Measurements from ENCODE around the gene PDHA1.

Gene PDHA1

DNA sequence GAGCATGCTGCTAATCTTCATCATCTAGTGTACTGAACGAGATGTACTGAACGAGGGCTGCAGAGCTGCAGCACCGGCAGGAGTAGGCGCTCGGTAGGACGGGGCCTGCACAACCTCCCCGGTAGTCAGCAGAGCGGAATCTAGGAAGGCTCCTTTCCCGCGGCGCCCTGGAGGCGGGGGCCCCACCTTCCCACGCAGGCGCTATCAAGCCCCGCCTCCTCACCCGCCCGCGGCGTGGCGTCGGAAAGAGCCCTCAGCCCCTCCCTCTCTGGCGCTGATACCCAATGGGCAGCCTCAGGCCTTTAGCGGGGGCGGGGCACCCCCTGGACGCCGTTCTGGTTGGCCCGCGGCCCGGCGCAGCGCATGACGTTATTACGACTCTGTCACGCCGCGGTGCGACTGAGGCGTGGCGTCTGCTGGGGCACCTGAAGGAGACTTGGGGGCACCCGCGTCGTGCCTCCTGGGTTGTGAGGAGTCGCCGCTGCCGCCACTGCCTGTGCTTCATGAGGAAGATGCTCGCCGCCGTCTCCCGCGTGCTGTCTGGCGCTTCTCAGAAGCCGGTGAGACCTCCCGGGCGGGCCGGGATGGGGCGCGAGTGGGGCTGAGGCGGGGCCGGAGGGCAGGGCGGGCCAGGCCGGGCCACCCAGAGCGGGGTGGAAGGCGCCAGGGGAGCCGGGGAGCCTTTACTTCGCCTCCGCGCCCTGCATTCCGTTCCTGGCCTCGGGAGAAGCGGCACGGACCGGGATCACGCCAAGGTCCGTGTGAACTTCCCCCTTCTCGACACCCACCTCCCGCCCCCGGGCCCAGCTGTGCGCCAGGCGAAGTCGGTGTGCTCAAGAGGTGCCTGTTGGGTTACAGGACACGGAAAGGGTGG lies at the start of gene PDHA1:
PDHA1 (plus strand) TSS at position 393 of the 874 bp plus-strand sequence; CDS start at position 504, 111 bp downstream.
- Histone ChIP-seq H3K27ac (ENCODE audit: low read depth, low read length) (peak within 1 kb of the TSS; percentile 64; the same call in 1 of the 2 replicates), H3K36me3 (ENCODE audit: insufficient read depth, low read length) (no peaks in the 10 kb centered on the region), H3K27me3 (ENCODE audit: insufficient read depth, low read length) (no peaks in the 10 kb centered on the region), H3K4me1 (ENCODE audit: control insufficient read depth, insufficient read depth, low read length, unreplicated experiment) (peaks cover 25% of the 10 kb centered on the region), H3K79me2 (ENCODE audit: control insufficient read depth, insufficient read depth, low read length, unreplicated experiment) (peaks cover 43% of the 10 kb centered on the region), H3K4me3 (ENCODE audit: low read depth, low read length) (peak within 1 kb of the TSS; percentile 99), H2AFZ (ENCODE audit: low read length, unreplicated experiment) (peak within 1 kb of the TSS; percentile 77)

DNA sequence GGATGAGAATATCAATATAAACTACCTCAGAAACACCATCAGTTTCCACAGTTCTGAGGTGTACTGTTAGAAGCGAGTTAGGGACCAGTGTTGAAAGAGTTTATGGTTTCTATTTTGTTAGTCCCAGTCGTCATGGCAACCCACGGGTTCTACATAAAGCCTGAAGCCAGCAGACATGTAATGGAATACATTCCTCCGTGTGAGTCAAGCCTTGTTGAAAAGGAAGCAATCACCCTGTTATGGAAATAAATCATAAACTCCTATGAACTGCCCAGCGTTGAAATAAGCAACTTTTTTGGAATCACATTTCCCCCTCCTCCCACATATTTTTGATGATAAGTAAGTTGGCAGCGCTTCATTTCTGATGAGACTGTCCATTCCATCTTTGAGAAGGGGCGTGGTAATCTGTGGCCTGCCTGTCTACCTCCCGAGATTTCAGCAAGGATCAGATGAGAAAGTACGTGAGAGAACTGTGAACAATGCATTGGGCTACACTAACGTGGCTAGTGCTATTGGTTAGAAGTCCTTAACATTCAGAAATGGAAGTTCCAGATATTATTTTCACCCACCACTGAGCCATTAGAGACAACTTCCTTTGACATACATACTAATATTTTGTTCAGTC lies 40.4 kb upstream of the PDHA1 start:
- Histone ChIP-seq H3K36me3 (ENCODE audit: insufficient read depth, low read length) (no peaks in the 10 kb centered on the region), H3K4me3 (ENCODE audit: low read depth, low read length) (peak overlapping the region; percentile 56), H2AFZ (ENCODE audit: low read length, unreplicated experiment) (peak overlapping the region; percentile 82), H3K79me2 (ENCODE audit: control insufficient read depth, insufficient read depth, low read length, unreplicated experiment) (no peaks in the 10 kb centered on the region), H3K4me1 (ENCODE audit: control insufficient read depth, insufficient read depth, low read length, unreplicated experiment) (peaks cover 15% of the 10 kb centered on the region), H3K27me3 (ENCODE audit: insufficient read depth, low read length) (no peaks in the 10 kb centered on the region), H3K27ac (ENCODE audit: low read depth, low read length) (peak overlapping the region; percentile 66)

- Histone ChIP-seq H2AFZ (ENCODE audit: low read length, unreplicated experiment) (no peak overlapping the region), H3K4me1 (ENCODE audit: control insufficient read depth, insufficient read depth, low read length, unreplicated experiment) (no peaks in the 10 kb centered on the region), H3K27me3 (ENCODE audit: insufficient read depth, low read length) (no peaks in the 10 kb centered on the region), H3K4me3 (ENCODE audit: low read depth, low read length) (no peak overlapping the region), H3K79me2 (ENCODE audit: control insufficient read depth, insufficient read depth, low read length, unreplicated experiment) (no peaks in the 10 kb centered on the region), H3K27ac (ENCODE audit: low read depth, low read length) (no peak overlapping the region), H3K36me3 (ENCODE audit: insufficient read depth, low read length) (no peaks in the 10 kb centered on the region)
Observed at GRCh38 chrX:19326567-19326966, 17.2 kb upstream of the PDHA1 start.

DNA sequence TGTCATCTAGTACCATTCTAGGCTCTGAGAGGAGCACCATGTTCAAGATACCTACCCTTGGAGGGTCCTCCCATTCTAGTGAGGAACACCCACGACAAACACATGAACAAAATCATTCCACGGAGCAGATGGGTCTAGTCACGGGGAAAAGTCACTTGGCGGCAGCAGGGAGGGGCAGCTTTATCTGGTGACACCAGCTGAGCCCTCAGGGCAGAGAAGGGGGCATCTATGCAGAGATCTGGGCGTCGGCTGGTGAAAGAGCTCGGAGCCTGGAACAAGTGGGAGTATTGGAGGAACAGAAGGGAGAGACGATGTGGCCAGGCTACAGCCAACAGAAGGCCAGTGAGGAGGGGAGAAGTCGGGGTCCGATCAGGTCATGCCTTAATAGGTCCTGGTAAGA lies 11.9 kb upstream of the PDHA1 start:
- Histone ChIP-seq H3K27ac (ENCODE audit: low read depth, low read length) (no peak overlapping the region), H3K36me3 (ENCODE audit: insufficient read depth, low read length) (no peaks in the 10 kb centered on the region), H2AFZ (ENCODE audit: low read length, unreplicated experiment) (no peak overlapping the region), H3K4me1 (ENCODE audit: control insufficient read depth, insufficient read depth, low read length, unreplicated experiment) (no peaks in the 10 kb centered on the region), H3K4me3 (ENCODE audit: low read depth, low read length) (no peak overlapping the region), H3K27me3 (ENCODE audit: insufficient read depth, low read length) (no peaks in the 10 kb centered on the region), H3K79me2 (ENCODE audit: control insufficient read depth, insufficient read depth, low read length, unreplicated experiment) (no peaks in the 10 kb centered on the region)

GRCh38 chrX:19332983-19333382 lies 10.7 kb upstream of the PDHA1 start:
- Histone ChIP-seq H3K27ac (ENCODE audit: low read depth, low read length) (no peak overlapping the region), H2AFZ (ENCODE audit: low read length, unreplicated experiment) (no peak overlapping the region), H3K36me3 (ENCODE audit: insufficient read depth, low read length) (no peaks in the 10 kb centered on the region), H3K27me3 (ENCODE audit: insufficient read depth, low read length) (no peaks in the 10 kb centered on the region), H3K4me3 (ENCODE audit: low read depth, low read length) (no peak overlapping the region), H3K79me2 (ENCODE audit: control insufficient read depth, insufficient read depth, low read length, unreplicated experiment) (no peaks in the 10 kb centered on the region), H3K4me1 (ENCODE audit: control insufficient read depth, insufficient read depth, low read length, unreplicated experiment) (no peaks in the 10 kb centered on the region)

DNA sequence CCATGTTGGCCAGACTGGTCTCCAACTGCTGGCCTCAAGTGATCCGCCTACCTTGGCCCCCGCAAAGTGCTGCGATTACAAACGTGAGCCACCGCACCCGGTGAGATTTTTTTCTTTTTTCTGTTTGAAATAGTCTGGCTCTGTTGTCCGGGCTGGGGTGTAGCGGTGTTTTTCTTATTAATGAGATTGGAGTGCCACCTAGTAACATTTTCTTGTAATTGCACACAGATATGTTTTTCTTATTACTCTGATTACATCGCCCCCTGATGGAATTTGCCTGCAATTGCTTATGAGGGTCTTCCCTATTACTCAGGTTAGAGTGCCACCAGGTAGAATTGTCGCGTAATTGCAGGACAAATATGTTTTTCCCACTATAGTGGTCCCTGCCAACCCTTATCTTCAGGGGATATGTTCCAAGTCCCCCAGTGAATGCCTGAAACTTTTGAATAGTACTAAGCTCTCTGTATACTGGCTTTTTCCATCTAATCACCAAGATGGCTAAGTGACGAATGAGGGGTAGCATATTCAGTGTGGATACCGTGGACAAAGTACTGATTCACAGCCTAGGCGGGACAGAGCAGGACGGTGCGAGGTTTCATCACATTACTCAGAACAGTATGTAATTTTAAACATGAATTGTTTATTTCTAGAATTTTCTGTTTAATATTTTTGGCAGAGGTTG lies 8.6 kb upstream of the PDHA1 start:
- no peak overlapping the region for H2AFZ ChIP-seq (ENCODE audit: low read length, unreplicated experiment)

GRCh38 chrX:19342331-19342906 lies 1.3 kb upstream of the PDHA1 start:
- Histone ChIP-seq H3K79me2 (ENCODE audit: control insufficient read depth, insufficient read depth, low read length, unreplicated experiment) (peaks cover 36% of the 10 kb centered on the region), H3K4me3 (ENCODE audit: low read depth, low read length) (no peak overlapping the region), H3K27me3 (ENCODE audit: insufficient read depth, low read length) (no peaks in the 10 kb centered on the region), H3K27ac (ENCODE audit: low read depth, low read length) (no peak overlapping the region), H2AFZ (ENCODE audit: low read length, unreplicated experiment) (peak overlapping the region; percentile 50), H3K36me3 (ENCODE audit: insufficient read depth, low read length) (no peaks in the 10 kb centered on the region), H3K4me1 (ENCODE audit: control insufficient read depth, insufficient read depth, low read length, unreplicated experiment) (peaks cover 18% of the 10 kb centered on the region)

More for the DNA sequence above, 8.6 kb upstream of the PDHA1 start:
- Histone ChIP-seq H3K27ac (ENCODE audit: low read depth, low read length) (no peak overlapping the region), H3K79me2 (ENCODE audit: control insufficient read depth, insufficient read depth, low read length, unreplicated experiment) (no peaks in the 10 kb centered on the region), H3K4me3 (ENCODE audit: low read depth, low read length) (no peak overlapping the region), H3K4me1 (ENCODE audit: control insufficient read depth, insufficient read depth, low read length, unreplicated experiment) (no peaks in the 10 kb centered on the region), H3K36me3 (ENCODE audit: insufficient read depth, low read length) (no peaks in the 10 kb centered on the region), H3K27me3 (ENCODE audit: insufficient read depth, low read length) (no peaks in the 10 kb centered on the region)

- Histone ChIP-seq H3K79me2 (ENCODE audit: control insufficient read depth, insufficient read depth, low read length, unreplicated experiment) (peaks cover 42% of the 10 kb centered on the region), H3K4me3 (ENCODE audit: low read depth, low read length) (peak overlapping the region; percentile 99), H3K4me1 (ENCODE audit: control insufficient read depth, insufficient read depth, low read length, unreplicated experiment) (peaks cover 25% of the 10 kb centered on the region), H3K36me3 (ENCODE audit: insufficient read depth, low read length) (no peaks in the 10 kb centered on the region), H3K27ac (ENCODE audit: low read depth, low read length) (0 out of 2 replicates have a peak overlapping the region, but pooled peaks have one; percentile 24), H3K27me3 (ENCODE audit: insufficient read depth, low read length) (no peaks in the 10 kb centered on the region), H2AFZ (ENCODE audit: low read length, unreplicated experiment) (peak overlapping the region; percentile 77)
Observed at GRCh38 chrX:19343085-19343534, 617 bp upstream of the PDHA1 start.

DNA sequence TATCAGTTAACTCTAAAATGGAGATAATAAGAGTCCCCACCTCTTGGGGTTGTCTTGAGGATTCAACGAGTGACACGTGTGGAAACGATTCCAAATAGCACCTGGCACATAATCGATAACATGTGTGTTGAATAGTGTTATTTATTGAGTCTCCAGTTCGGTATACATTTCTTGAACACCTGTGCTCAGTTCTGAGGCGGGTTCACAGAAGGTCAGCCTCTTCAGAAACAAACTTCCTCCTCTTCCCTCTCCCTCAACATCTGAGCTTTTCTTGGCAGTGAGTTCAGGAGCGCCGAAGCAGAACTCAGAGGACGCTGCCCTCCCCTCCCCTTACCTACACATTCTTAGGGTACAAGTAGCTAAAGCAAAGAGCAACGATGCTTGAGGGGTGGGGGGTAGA lies 934 bp downstream of the PDHA1 start:
- no peak overlapping the region for H3K27ac ChIP-seq (ENCODE audit: low read depth, low read length)

GRCh38 chrX:19347916-19348315 lies 4.2 kb downstream of the PDHA1 start:
- H3K27me3 ChIP-seq (ENCODE audit: insufficient read depth, low read length): no peaks in the 10 kb centered on the region
- H3K79me2 ChIP-seq (ENCODE audit: control insufficient read depth, insufficient read depth, low read length, unreplicated experiment): peaks cover 43% of the 10 kb centered on the region
- peaks cover 27% of the 10 kb centered on the region for H3K4me1 ChIP-seq (ENCODE audit: control insufficient read depth, insufficient read depth, low read length, unreplicated experiment)
- no peak overlapping the region for H3K4me3 ChIP-seq (ENCODE audit: low read depth, low read length)
- no peak overlapping the region for H2AFZ ChIP-seq (ENCODE audit: low read length, unreplicated experiment)
- peaks cover 19% of the 10 kb centered on the region for H3K36me3 ChIP-seq (ENCODE audit: insufficient read depth, low read length)
- H3K27ac ChIP-seq (ENCODE audit: low read depth, low read length): peak overlapping the region; percentile 12; the same call in 1 of the 2 replicates

More for the DNA sequence above, 934 bp downstream of the PDHA1 start:
- H2AFZ ChIP-seq (ENCODE audit: low read length, unreplicated experiment): no peak overlapping the region
- 0 out of 2 replicates have a peak, but pooled peaks cover 2% of the 10 kb centered on the region for H3K36me3 ChIP-seq (ENCODE audit: insufficient read depth, low read length)
- peak overlapping the region; percentile 99 for H3K4me3 ChIP-seq (ENCODE audit: low read depth, low read length)
- peaks cover 43% of the 10 kb centered on the region for H3K79me2 ChIP-seq (ENCODE audit: control insufficient read depth, insufficient read depth, low read length, unreplicated experiment)
- no peaks in the 10 kb centered on the region for H3K27me3 ChIP-seq (ENCODE audit: insufficient read depth, low read length)
- H3K4me1 ChIP-seq (ENCODE audit: control insufficient read depth, insufficient read depth, low read length, unreplicated experiment): peaks cover 27% of the 10 kb centered on the region
